ENCODE measurements around the gene TSHZ2.

GRCh38 chr20:53047203-53047602, 75.0 kb downstream of the TSHZ2 start:
- TF ChIP-seq CTCF (conservative IDR thresholded peaks at IDR 0.05) (no peak), ZFX (IDR thresholded peaks at IDR 0.05) (no peak)

Measured in C4-2B (cell line).